HG03103 (cell line): Measurements from ENCODE around the gene RGCC.
"Not testable (repeated sequence)": the region's sequence is repeated elsewhere in the genome, so short reads cannot be mapped to it uniquely, and the experiment has no call there.

Experiments used
- ATAC-seq: cut with Tn5 transposase; IDR thresholded peaks from one replicate; pipeline ENCODE4 v1.9.1; 2021; ENCODE audit warnings: low read depth; ENCODE audit not compliant: unreplicated experiment

Gene RGCC

GRCh38 chr13:41456768-41457588 lies at the start of gene RGCC:
Gene RGCC (plus strand): TSS chr13:41457550. CDS start chr13:41457708, 158 bp downstream.
- ATAC-seq: peak; percentile 60

- ATAC-seq: no peak
Measured at GRCh38 chr13:41408121-41408520, 49.2 kb upstream of the RGCC start.

GRCh38 chr13:41408746-41409145 lies 48.6 kb upstream of the RGCC start:
- no peak for ATAC-seq

- ATAC-seq: no peak
Measured at GRCh38 chr13:41409611-41410010, 47.7 kb upstream of the RGCC start.

- ATAC-seq: no peak
Measured at GRCh38 chr13:41411060-41411459, 46.3 kb upstream of the RGCC start.

GRCh38 chr13:41411522-41411921 lies 45.8 kb upstream of the RGCC start:
- ATAC-seq: no peak

GRCh38 chr13:41413872-41414271 lies 43.5 kb upstream of the RGCC start:
- ATAC-seq: no peak

GRCh38 chr13:41416276-41416675 lies 41.1 kb upstream of the RGCC start:
- no peak for ATAC-seq

- ATAC-seq: no peak
Measured at GRCh38 chr13:41418027-41418426, 39.3 kb upstream of the RGCC start.

- no peak for ATAC-seq
Measured at GRCh38 chr13:41418731-41419130, 38.6 kb upstream of the RGCC start.

GRCh38 chr13:41419206-41419605 lies 38.1 kb upstream of the RGCC start:
- ATAC-seq: no peak

- no peak for ATAC-seq
Measured at GRCh38 chr13:41420146-41420545, 37.2 kb upstream of the RGCC start.

GRCh38 chr13:41421330-41421729 lies 36.0 kb upstream of the RGCC start:
- not testable (repeated sequence) for ATAC-seq

- ATAC-seq: not testable (repeated sequence)
Measured at GRCh38 chr13:41421983-41422382, 35.4 kb upstream of the RGCC start.

- ATAC-seq: not testable (repeated sequence)
Measured at GRCh38 chr13:41423259-41423658, 34.1 kb upstream of the RGCC start.

- not testable (repeated sequence) for ATAC-seq
Measured at GRCh38 chr13:41424675-41425074, 32.7 kb upstream of the RGCC start.

- ATAC-seq: no peak
Measured at GRCh38 chr13:41426047-41426446, 31.3 kb upstream of the RGCC start.

- ATAC-seq: no peak
Measured at GRCh38 chr13:41427666-41428065, 29.7 kb upstream of the RGCC start.

- no peak for ATAC-seq
Measured at GRCh38 chr13:41428155-41428554, 29.2 kb upstream of the RGCC start.

GRCh38 chr13:41434030-41434429 lies 23.3 kb upstream of the RGCC start:
- ATAC-seq: not testable (repeated sequence)

GRCh38 chr13:41434831-41435520 lies 22.4 kb upstream of the RGCC start:
- no peak for ATAC-seq

GRCh38 chr13:41443969-41444368 lies 13.4 kb upstream of the RGCC start:
- no peak for ATAC-seq
